Osteocyte (in vitro differentiated cells): ENCODE data around the gene MTOR. TPM values are rescaled to one million over a fixed set of nuclear protein-coding genes. Genes with fewer than 3 reads are reported as not detected.

Source experiments
- DNase-seq: peaks from one replicate; pipeline ENCODE4 v3.0.0; 2021; ENCODE audit warnings: mixed read lengths; ENCODE audit not compliant: unreplicated experiment; ENCODE audit errors: extremely low spot score
- H3K27ac Mint-ChIP-seq: one replicate; pipeline ENCODE4 v1.8.0; 2021; ENCODE audit warnings: mild to moderate bottlenecking, mixed read lengths; ENCODE audit not compliant: unreplicated experiment
- H3K27me3 Mint-ChIP-seq: one replicate; pipeline ENCODE4 v1.8.0; 2021; ENCODE audit warnings: mixed read lengths; ENCODE audit not compliant: unreplicated experiment
- H3K36me3 Mint-ChIP-seq: one replicate; pipeline ENCODE4 v1.8.0; 2021; ENCODE audit warnings: mixed read lengths; ENCODE audit not compliant: unreplicated experiment
- H3K4me1 Mint-ChIP-seq: one replicate; pipeline ENCODE4 v1.8.0; 2021; ENCODE audit warnings: mixed read lengths; ENCODE audit not compliant: unreplicated experiment
- H3K4me3 Mint-ChIP-seq: one replicate; pipeline ENCODE4 v1.8.0; 2021; ENCODE audit warnings: mild to moderate bottlenecking, moderate library complexity, mixed read lengths; ENCODE audit not compliant: unreplicated experiment
- H3K9me3 Mint-ChIP-seq: one replicate; pipeline ENCODE4 v1.8.0; 2021; ENCODE audit warnings: mixed read lengths; ENCODE audit not compliant: unreplicated experiment
- CTCF ChIP-seq: fragments of 200-600 bp; sonication (generic); IDR thresholded peaks from 2 replicates; pipeline ENCODE4 v1.5.0; 2021; ENCODE audit warnings: antibody characterized with exemption, mild to moderate bottlenecking, moderate library complexity
- total RNA-seq: library from RNA; stranded (reverse); gene quantifications from 2 replicates; pipeline ENCODE4 v1.2.1, GENCODE V29; 2021

The MTOR gene
- total RNA-seq, 1 donor from 2014 or later: 42.1 TPM

- H3K4me1 Mint-ChIP-seq: no peaks in the 10 kb centered on the region
- H3K27ac Mint-ChIP-seq: no peak overlapping the region
- no peak for DNase-seq
- no peak for TF ChIP-seq CTCF
- H3K9me3 Mint-ChIP-seq: no peaks in the 10 kb centered on the region
- H3K36me3 Mint-ChIP-seq: peaks cover 39% of the 10 kb centered on the region
- H3K4me3 Mint-ChIP-seq: no peak overlapping the region
- no peaks in the 10 kb centered on the region for H3K27me3 Mint-ChIP-seq
These were observed 9.1 kb downstream of the MTOR start for GRCh38 chr1:11253226-11253625.

- Mint-ChIP-seq H3K9me3 (no peaks in the 10 kb centered on the region), H3K36me3 (peaks cover 39% of the 10 kb centered on the region), H3K27me3 (no peaks in the 10 kb centered on the region), H3K4me1 (no peaks in the 10 kb centered on the region), H3K27ac (no peak overlapping the region), H3K4me3 (no peak overlapping the region)
- no peak for TF ChIP-seq CTCF
- no peak for DNase-seq
These were observed 9.8 kb downstream of the MTOR start for GRCh38 chr1:11252538-11252937.

GRCh38 chr1:11248169-11248568 lies 14.2 kb downstream of the MTOR start:
- no peak overlapping the region for H3K27ac Mint-ChIP-seq
- H3K36me3 Mint-ChIP-seq: peaks cover 22% of the 10 kb centered on the region
- no peaks in the 10 kb centered on the region for H3K4me1 Mint-ChIP-seq
- no peak for TF ChIP-seq CTCF
- no peaks in the 10 kb centered on the region for H3K9me3 Mint-ChIP-seq
- H3K27me3 Mint-ChIP-seq: no peaks in the 10 kb centered on the region
- no peak overlapping the region for H3K4me3 Mint-ChIP-seq
- no peak for DNase-seq

GRCh38 chr1:11245904-11246719 lies 16.2 kb downstream of the MTOR start:
- no peaks in the 10 kb centered on the region for H3K4me1 Mint-ChIP-seq
- TF ChIP-seq CTCF: no peak
- no peak overlapping the region for H3K4me3 Mint-ChIP-seq
- no peaks in the 10 kb centered on the region for H3K9me3 Mint-ChIP-seq
- H3K36me3 Mint-ChIP-seq: peaks cover 23% of the 10 kb centered on the region
- H3K27ac Mint-ChIP-seq: no peak overlapping the region
- no peaks in the 10 kb centered on the region for H3K27me3 Mint-ChIP-seq
- no peak for DNase-seq

- Mint-ChIP-seq H3K4me1 (no peaks in the 10 kb centered on the region), H3K27me3 (no peaks in the 10 kb centered on the region), H3K4me3 (no peak overlapping the region), H3K36me3 (peaks cover 21% of the 10 kb centered on the region), H3K9me3 (no peaks in the 10 kb centered on the region), H3K27ac (no peak overlapping the region)
- DNase-seq: no peak
- no peak for TF ChIP-seq CTCF
These were observed 17.1 kb downstream of the MTOR start for GRCh38 chr1:11245248-11245647.
